RWPE2 (cell line): ENCODE measurements around the gene CEP112.
A peak's percentile ranks its signal among the peaks of the same experiment; 100 is the strongest.

Source experiments
- ATAC-seq: fragments of 200-7000 bp; cut with Tn5 transposase; 3 replicates; pipeline ENCODE4 v1.9.1; 2021; ENCODE audit warnings: low read depth
- DNase-seq: peaks from one replicate; pipeline ENCODE4 v3.0.0-alpha.2; 2020; ENCODE audit warnings: low spot score
- H3K27ac ChIP-seq: fragments of 450-650 bp; 2 replicates; pipeline ENCODE4 v1.5.1; 2017; ENCODE audit warnings: mild to moderate bottlenecking; ENCODE audit not compliant: poor library complexity, severe bottlenecking
- H3K27me3 ChIP-seq: fragments of 250-450 bp; sonication (Bioruptor Pico); 2 replicates; pipeline ENCODE4 v1.5.1; 2021; ENCODE audit warnings: mild to moderate bottlenecking, moderate library complexity; ENCODE audit not compliant: insufficient read depth, poor library complexity, severe bottlenecking
- H3K36me3 ChIP-seq: fragments of 250-450 bp; sonication (Bioruptor Pico); 2 replicates; pipeline ENCODE4 v1.5.1; 2020; ENCODE audit warnings: low read depth, mild to moderate bottlenecking, moderate library complexity
- H3K4me1 ChIP-seq: fragments of 250-450 bp; sonication (Bioruptor Pico); 2 replicates; pipeline ENCODE4 v1.5.1; 2021; ENCODE audit warnings: mild to moderate bottlenecking, moderate library complexity; ENCODE audit not compliant: insufficient read depth, poor library complexity, severe bottlenecking
- H3K4me3 ChIP-seq: fragments of 250-450 bp; sonication (Bioruptor Pico); 2 replicates; pipeline ENCODE4 v1.5.1; 2021; ENCODE audit warnings: mild to moderate bottlenecking, moderate library complexity; ENCODE audit not compliant: severe bottlenecking
- H3K9me3 ChIP-seq: fragments of 250-450 bp; sonication (Bioruptor Pico); 2 replicates; pipeline ENCODE4 v1.5.1; 2021; ENCODE audit warnings: mild to moderate bottlenecking, moderate library complexity; ENCODE audit not compliant: severe bottlenecking
- TF ChIP-seq, protein P1 (sequence below): fragments of 450-650 bp; IDR thresholded peaks from one replicate; pipeline ENCODE4 v1.5.1; 2017; ENCODE audit warnings: mild to moderate bottlenecking, moderate library complexity; ENCODE audit not compliant: poor library complexity, severe bottlenecking

CEP112 gene

DNA sequence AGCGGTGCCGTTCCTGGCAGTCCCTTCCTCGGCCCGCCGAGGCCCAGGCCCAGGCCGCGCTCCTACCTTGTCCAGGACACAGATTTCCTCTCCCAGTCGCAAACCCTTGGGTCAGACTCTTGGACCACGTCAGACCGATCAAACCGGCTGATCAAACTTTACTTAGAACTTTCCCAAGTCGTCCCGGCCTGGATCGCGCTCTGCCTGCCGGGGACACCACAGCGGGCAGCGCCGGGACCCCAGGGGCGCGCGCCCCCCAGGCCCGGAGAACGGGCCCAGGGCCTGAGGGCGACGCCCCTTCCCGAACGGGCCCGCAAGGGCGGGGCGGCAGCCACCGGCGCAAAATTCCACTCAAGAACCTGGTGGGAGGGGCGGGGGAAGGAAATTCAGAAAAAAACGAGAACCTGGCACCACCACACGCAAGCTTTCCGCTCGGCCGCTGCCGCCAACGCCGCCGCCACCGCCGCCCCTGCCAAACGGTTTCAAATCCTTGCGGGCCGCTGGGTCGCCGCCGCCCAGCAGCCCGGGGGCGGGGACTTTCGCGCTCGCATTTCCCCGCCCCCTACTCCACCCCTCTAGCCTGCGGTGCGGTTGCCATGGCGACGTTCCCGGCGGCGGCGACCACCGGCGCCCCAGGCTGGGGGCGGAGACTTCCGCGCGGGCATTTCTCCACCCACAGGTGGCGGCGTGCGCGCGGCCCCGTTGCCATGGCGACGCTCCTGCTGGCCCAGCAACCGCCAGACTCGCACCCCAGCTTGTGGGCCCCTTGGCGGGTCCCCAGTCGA, at the start of gene CEP112:
Gene CEP112 (minus strand): TSS at position 541 of the 785 bp plus-strand sequence.
- no peaks in the 10 kb centered on the region for H3K36me3 ChIP-seq
- no peaks in the 10 kb centered on the region for H3K9me3 ChIP-seq
- DNase-seq: no peak
- peak; percentile 73 for ATAC-seq
- peak within 1 kb of the TSS; percentile 3 for H3K27ac ChIP-seq
- TF ChIP-seq, protein P1, sequence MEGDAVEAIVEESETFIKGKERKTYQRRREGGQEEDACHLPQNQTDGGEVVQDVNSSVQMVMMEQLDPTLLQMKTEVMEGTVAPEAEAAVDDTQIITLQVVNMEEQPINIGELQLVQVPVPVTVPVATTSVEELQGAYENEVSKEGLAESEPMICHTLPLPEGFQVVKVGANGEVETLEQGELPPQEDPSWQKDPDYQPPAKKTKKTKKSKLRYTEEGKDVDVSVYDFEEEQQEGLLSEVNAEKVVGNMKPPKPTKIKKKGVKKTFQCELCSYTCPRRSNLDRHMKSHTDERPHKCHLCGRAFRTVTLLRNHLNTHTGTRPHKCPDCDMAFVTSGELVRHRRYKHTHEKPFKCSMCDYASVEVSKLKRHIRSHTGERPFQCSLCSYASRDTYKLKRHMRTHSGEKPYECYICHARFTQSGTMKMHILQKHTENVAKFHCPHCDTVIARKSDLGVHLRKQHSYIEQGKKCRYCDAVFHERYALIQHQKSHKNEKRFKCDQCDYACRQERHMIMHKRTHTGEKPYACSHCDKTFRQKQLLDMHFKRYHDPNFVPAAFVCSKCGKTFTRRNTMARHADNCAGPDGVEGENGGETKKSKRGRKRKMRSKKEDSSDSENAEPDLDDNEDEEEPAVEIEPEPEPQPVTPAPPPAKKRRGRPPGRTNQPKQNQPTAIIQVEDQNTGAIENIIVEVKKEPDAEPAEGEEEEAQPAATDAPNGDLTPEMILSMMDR: no peak
- H3K27me3 ChIP-seq: no peaks in the 10 kb centered on the region
- peak within 1 kb of the TSS; percentile 55 for H3K4me3 ChIP-seq
- H3K4me1 ChIP-seq: no peaks in the 10 kb centered on the region

DNA sequence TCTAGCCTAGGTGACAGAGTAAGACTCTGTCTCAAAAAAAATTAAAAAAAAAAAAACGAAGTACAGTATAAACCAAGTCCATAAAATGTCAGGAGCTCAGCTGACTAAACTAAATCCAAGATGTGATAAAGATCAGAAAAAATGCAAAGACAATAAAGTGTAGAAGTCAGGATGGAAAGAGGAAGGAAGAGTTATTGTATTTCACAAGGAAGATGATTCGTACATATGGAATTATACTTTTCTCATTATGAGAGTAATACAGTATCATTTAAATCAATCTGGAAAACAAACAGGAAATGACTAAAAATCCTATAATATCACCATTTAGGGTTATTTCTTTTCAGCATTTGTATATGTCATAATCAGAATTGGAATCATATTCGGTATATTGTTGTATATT, 48.7 kb upstream of the CEP112 start:
- peak overlapping the region; percentile 59 for H3K27ac ChIP-seq
- no peak overlapping the region for H3K4me3 ChIP-seq
- no peaks in the 10 kb centered on the region for H3K36me3 ChIP-seq
- H3K4me1 ChIP-seq: peaks cover 9% of the 10 kb centered on the region
- peaks cover 2% of the 10 kb centered on the region for H3K9me3 ChIP-seq
- peak; percentile 82 for ATAC-seq
- no peaks in the 10 kb centered on the region for H3K27me3 ChIP-seq
- DNase-seq: no peak
- TF ChIP-seq, protein P1: no peak

DNA sequence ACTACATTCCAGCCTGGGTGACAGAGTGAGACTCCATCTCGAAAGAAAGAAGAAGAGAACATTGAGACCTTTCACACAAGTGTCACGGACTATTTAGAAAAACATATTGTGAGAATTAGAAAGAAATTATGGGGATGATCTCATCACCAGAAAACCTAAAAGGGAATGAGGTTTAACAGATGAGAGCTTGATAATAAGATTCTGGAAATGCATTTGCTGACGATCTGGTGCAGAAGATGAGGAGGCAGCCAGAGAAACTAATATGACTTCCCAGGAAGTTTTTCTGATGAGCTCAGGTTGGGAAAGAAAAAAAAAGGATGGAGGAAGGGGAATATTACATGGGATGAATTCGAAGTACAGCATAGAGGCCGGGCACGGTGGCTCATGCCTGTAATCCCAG, 48.1 kb upstream of the CEP112 start:
- TF ChIP-seq, protein P1: no peak
- Histone ChIP-seq H3K36me3 (no peaks in the 10 kb centered on the region), H3K4me3 (no peak overlapping the region), H3K4me1 (peaks cover 9% of the 10 kb centered on the region), H3K27me3 (peaks cover 3% of the 10 kb centered on the region), H3K9me3 (peaks cover 2% of the 10 kb centered on the region), H3K27ac (peak overlapping the region; percentile 59)
- DNase-seq (no peak), ATAC-seq (no peak)

DNA sequence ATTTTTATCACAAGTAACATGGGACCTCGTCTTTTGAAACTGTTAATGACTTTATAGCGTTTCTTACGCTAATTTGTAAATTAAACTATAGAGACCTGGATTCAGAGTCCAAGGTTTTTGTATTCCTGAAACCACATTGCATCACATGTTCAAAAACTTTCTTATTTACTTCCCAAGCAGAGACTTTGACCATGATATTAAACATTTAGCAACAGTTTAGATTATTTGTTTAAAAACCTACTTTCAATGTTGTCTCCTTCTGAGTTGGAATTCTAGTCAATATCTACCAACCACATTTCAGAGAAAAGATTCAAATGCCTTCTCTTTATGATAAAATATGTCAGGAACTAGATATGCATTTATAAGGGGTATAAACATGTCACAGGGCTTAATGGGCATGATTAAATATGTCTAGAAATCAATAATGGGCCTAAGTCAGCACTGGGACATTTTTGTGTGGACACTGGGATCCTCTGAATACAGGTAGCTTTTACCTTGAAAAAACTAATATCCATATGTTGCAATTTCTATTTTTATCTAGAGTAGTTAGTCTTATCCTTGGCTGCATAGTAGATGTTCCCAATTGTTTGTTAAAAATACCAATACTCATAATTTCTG, 43.6 kb upstream of the CEP112 start:
- no peaks in the 10 kb centered on the region for H3K9me3 ChIP-seq
- ATAC-seq (no peak), DNase-seq (no peak)
- H3K4me3 ChIP-seq: no peak overlapping the region
- H3K27me3 ChIP-seq: peaks cover 3% of the 10 kb centered on the region
- H3K36me3 ChIP-seq: no peaks in the 10 kb centered on the region
- TF ChIP-seq, protein P1: no peak
- H3K4me1 ChIP-seq: peaks cover 4% of the 10 kb centered on the region
- no peak overlapping the region for H3K27ac ChIP-seq

DNA sequence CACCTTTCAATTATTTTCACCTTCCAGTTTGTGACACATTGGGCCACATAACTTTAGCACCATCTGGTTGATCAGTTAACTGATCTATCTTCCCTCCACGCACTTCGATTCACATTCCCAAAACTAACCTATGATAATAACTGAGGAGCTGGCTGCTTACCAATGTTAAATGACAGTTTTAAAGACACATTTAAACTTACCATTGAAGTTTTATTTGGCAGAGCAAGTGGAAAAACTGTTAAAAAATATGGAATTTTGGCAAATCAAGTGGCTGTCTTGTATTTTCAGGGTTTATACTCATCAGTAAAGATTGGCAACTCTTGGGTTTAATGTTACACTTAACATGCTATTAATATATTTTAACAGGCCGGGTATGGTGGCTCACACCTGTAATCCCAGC, 42.7 kb upstream of the CEP112 start:
- no peaks in the 10 kb centered on the region for H3K4me1 ChIP-seq
- no peak for ATAC-seq
- DNase-seq: no peak

More for the DNA sequence above, 42.7 kb upstream of the CEP112 start:
- H3K36me3 ChIP-seq: no peaks in the 10 kb centered on the region
- peaks cover 3% of the 10 kb centered on the region for H3K27me3 ChIP-seq
- TF ChIP-seq, protein P1: no peak
- H3K27ac ChIP-seq: no peak overlapping the region
- H3K4me3 ChIP-seq: no peak overlapping the region
- no peaks in the 10 kb centered on the region for H3K9me3 ChIP-seq
